ENCODE results near the gene RASIP1.

GRCh38 chr19:48718711-48719231 is 21.6 kb downstream of the RASIP1 start:
- no peak for TF ChIP-seq CTCF (IDR thresholded peaks at IDR 0.05)
- no peak for TF ChIP-seq POLR2A (IDR thresholded peaks at IDR 0.05)

Measured in lower leg skin (tissue), 3 donors.